Astrocyte (in vitro differentiated cells and primary cell): ENCODE data around the gene BECN2. TPM values are rescaled to one million over a fixed set of nuclear protein-coding genes. Genes with fewer than 3 reads are reported as not detected.

Experiments
- DNase-seq: peaks from one replicate; pipeline ENCODE4 v3.0.0-alpha.2; 2010; ENCODE audit warnings: low read depth
- FAIRE-seq: peaks from 2 replicates; lab custom pipeline; 2011; peaks lifted over from hg19 to GRCh38; lab: Jason Lieb, UNC
- H2AFZ ChIP-seq: 2 replicates; pipeline ENCODE4 v1.6.0; 2012; ENCODE audit warnings: low read depth, low read length, inconsistent platforms
- H3K27ac ChIP-seq: 2 replicates; pipeline ENCODE4 v1.5.1; 2011; ENCODE audit warnings: low read depth, low read length, inconsistent platforms
- H3K27me3 ChIP-seq: 2 replicates; pipeline ENCODE4 v1.6.0; 2011; ENCODE audit warnings: low read length, inconsistent platforms; ENCODE audit not compliant: insufficient read depth
- H3K36me3 ChIP-seq: 2 replicates; pipeline ENCODE4 v1.5.1; 2011; ENCODE audit warnings: low read length, inconsistent platforms; ENCODE audit not compliant: insufficient read depth
- H3K4me1 ChIP-seq: 2 replicates; pipeline ENCODE4 v1.5.1; 2011; ENCODE audit warnings: low read length, inconsistent platforms; ENCODE audit not compliant: insufficient read depth
- H3K4me2 ChIP-seq: 2 replicates; pipeline ENCODE4 v1.6.0; 2012; ENCODE audit warnings: low read length, inconsistent platforms
- H3K4me3 ChIP-seq: 2 replicates; pipeline ENCODE4 v1.5.1; 2011; ENCODE audit warnings: low read depth, mild to moderate bottlenecking, low read length, inconsistent platforms; ENCODE audit not compliant: insufficient read depth
- H3K79me2 ChIP-seq: 2 replicates; pipeline ENCODE4 v1.6.0; 2012; ENCODE audit warnings: mild to moderate bottlenecking, low read length, inconsistent platforms; ENCODE audit not compliant: insufficient read depth
- H3K9ac ChIP-seq: 2 replicates; pipeline ENCODE4 v1.6.0; 2012; ENCODE audit warnings: mild to moderate bottlenecking, low read length, inconsistent platforms
- H3K9me3 ChIP-seq: 2 replicates; pipeline ENCODE4 v1.5.1; 2012; ENCODE audit warnings: low read depth, mild to moderate bottlenecking, low read length, inconsistent platforms; ENCODE audit not compliant: insufficient read depth
- H4K20me1 ChIP-seq: 2 replicates; pipeline ENCODE4 v1.6.0; 2012; ENCODE audit warnings: low read length, inconsistent platforms; ENCODE audit not compliant: insufficient read depth
- H3K27ac Mint-ChIP-seq: one replicate; pipeline ENCODE4 v1.8.0; 2021; ENCODE audit warnings: mild to moderate bottlenecking, mixed read lengths; ENCODE audit not compliant: unreplicated experiment
- H3K27me3 Mint-ChIP-seq: one replicate; pipeline ENCODE4 v1.8.0; 2021; ENCODE audit warnings: low read depth, mixed read lengths; ENCODE audit not compliant: unreplicated experiment
- H3K36me3 Mint-ChIP-seq: one replicate; pipeline ENCODE4 v1.8.0; 2021; ENCODE audit warnings: low read depth, mixed read lengths; ENCODE audit not compliant: unreplicated experiment
- H3K4me1 Mint-ChIP-seq: one replicate; pipeline ENCODE4 v1.8.0; 2021; ENCODE audit warnings: low read depth, mixed read lengths; ENCODE audit not compliant: unreplicated experiment
- H3K4me3 Mint-ChIP-seq: one replicate; pipeline ENCODE4 v1.8.0; 2021; ENCODE audit warnings: mild to moderate bottlenecking, moderate library complexity, mixed read lengths; ENCODE audit not compliant: unreplicated experiment
- H3K9me3 Mint-ChIP-seq: one replicate; pipeline ENCODE4 v1.8.0; 2021; ENCODE audit warnings: mild to moderate bottlenecking, mixed read lengths; ENCODE audit not compliant: unreplicated experiment
- EZH2 ChIP-seq: IDR thresholded peaks from 2 replicates; pipeline ENCODE4 v1.6.1; 2012; ENCODE audit warnings: mild to moderate bottlenecking, low read length, inconsistent platforms; ENCODE audit not compliant: insufficient read depth
- total RNA-seq: library from RNA; stranded (reverse); gene quantifications from 2 replicates; pipeline ENCODE4 v1.2.1, GENCODE V29; 2021
- TF ChIP-seq, protein P1 (sequence below): IDR thresholded peaks from 2 replicates; pipeline ENCODE4 v1.5.1; 2011; ENCODE audit warnings: low read depth, mild to moderate bottlenecking, inconsistent platforms, low read length, moderate library complexity; ENCODE audit not compliant: insufficient read depth

BECN2 gene
- total RNA-seq, 1 donor from 2014 or later = not detected

DNA sequence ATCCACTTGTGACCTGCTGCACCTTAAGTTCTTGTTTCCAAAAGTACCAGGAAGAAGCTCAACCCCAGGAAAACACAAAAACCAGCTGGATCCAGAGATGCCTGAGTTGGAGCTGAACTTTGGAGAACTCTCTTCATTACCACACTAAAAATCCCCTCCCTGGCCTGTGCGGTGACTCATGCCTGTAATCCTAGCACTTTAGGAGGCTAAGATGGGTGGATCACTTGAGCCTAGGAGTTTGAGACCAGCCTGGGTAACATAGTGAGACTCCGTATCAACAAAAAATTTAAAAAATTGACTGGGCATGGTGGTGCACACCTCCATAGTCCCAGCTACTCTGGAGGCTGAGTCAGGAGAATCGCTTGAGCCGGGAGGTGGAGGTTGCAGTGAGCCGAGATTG lies 35.2 kb downstream of the BECN2 start:
- Histone ChIP-seq H3K4me3 (no peak overlapping the region), H3K9ac (no peak overlapping the region), H3K27me3 (no peaks in the 10 kb centered on the region), H3K27ac (no peak overlapping the region), H3K79me2 (no peaks in the 10 kb centered on the region), H3K9me3 (no peaks in the 10 kb centered on the region), H4K20me1 (no peaks in the 10 kb centered on the region), H3K4me1 (peaks cover 5% of the 10 kb centered on the region), H2AFZ (no peak overlapping the region), H3K36me3 (no peaks in the 10 kb centered on the region), H3K4me2 (no peak overlapping the region)
- H3K36me3 Mint-ChIP-seq = no peaks in the 10 kb centered on the region
- no peak overlapping the region for H3K4me3 Mint-ChIP-seq
- no peaks in the 10 kb centered on the region for H3K27me3 Mint-ChIP-seq
- TF ChIP-seq EZH2 = no peak
- TF ChIP-seq, protein P1, sequence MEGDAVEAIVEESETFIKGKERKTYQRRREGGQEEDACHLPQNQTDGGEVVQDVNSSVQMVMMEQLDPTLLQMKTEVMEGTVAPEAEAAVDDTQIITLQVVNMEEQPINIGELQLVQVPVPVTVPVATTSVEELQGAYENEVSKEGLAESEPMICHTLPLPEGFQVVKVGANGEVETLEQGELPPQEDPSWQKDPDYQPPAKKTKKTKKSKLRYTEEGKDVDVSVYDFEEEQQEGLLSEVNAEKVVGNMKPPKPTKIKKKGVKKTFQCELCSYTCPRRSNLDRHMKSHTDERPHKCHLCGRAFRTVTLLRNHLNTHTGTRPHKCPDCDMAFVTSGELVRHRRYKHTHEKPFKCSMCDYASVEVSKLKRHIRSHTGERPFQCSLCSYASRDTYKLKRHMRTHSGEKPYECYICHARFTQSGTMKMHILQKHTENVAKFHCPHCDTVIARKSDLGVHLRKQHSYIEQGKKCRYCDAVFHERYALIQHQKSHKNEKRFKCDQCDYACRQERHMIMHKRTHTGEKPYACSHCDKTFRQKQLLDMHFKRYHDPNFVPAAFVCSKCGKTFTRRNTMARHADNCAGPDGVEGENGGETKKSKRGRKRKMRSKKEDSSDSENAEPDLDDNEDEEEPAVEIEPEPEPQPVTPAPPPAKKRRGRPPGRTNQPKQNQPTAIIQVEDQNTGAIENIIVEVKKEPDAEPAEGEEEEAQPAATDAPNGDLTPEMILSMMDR = no peak
- DNase-seq (peak; percentile 21), FAIRE-seq (no peak)
- no peak overlapping the region for H3K27ac Mint-ChIP-seq
- H3K4me1 Mint-ChIP-seq = peaks cover 13% of the 10 kb centered on the region
- H3K9me3 Mint-ChIP-seq = no peaks in the 10 kb centered on the region

DNA sequence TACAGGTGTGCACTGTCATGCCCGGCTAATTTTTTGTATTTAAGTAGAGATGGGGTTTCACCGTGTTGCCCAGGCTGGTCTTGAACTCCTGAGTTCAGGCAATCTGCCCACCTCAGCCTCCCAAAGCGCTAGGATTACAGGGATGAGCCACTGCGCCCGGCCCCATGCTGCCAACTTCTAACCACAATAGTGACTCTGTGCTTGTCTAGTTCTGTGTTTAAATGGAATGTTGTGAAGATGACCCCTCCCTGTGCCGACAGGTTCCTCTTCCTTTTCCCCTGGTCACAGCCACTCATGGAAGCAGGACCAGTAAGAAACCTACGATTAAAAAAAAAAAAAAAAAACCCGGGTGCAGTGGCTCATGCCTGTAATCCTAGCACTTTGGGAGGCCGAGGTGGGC lies 36.6 kb downstream of the BECN2 start:
- H3K27me3 ChIP-seq = no peaks in the 10 kb centered on the region
- H3K79me2 ChIP-seq = no peaks in the 10 kb centered on the region
- Mint-ChIP-seq H3K36me3 (no peaks in the 10 kb centered on the region), H3K9me3 (no peaks in the 10 kb centered on the region), H3K27me3 (no peaks in the 10 kb centered on the region), H3K27ac (no peak overlapping the region), H3K4me1 (peaks cover 8% of the 10 kb centered on the region), H3K4me3 (no peak overlapping the region)
- H3K4me3 ChIP-seq = no peak overlapping the region
- H3K27ac ChIP-seq = no peak overlapping the region
- H2AFZ ChIP-seq = no peak overlapping the region
- TF ChIP-seq EZH2 = no peak
- TF ChIP-seq, protein P1 = no peak
- no peak overlapping the region for H3K9ac ChIP-seq
- no peak for DNase-seq
- no peaks in the 10 kb centered on the region for H4K20me1 ChIP-seq
- H3K9me3 ChIP-seq = no peaks in the 10 kb centered on the region
- H3K4me2 ChIP-seq = no peak overlapping the region
- peaks cover 3% of the 10 kb centered on the region for H3K4me1 ChIP-seq
- no peak for FAIRE-seq
- H3K36me3 ChIP-seq = no peaks in the 10 kb centered on the region

DNA sequence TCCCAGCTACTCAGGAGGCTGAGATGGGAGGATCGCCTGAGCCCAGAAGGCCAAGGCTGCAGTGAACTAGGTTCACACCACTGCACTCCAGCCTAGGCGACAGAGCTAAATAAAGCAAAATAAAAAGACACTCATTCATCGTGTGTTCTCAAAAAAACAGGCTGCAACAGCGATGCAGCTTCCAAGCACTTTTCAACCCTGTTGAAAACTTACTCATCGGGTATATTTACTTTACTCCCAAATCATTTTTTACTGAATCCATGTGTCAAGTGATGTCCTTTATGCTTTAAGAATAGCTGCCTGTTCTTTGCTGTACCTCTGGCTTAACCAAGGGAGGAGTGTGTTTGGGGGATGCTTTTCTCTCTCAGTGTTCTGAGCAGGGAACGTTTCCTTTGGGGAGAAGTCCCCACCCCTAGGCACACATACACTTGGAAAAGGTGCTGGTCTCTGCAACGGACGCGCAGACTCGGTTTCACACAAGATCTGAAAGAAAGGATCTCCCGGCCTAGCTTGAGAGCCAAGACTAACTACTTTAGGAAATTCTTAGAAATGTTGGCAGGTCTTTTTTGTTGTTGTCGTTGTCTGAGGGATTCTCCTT lies 39.9 kb downstream of the BECN2 start:
- H3K36me3 Mint-ChIP-seq = no peaks in the 10 kb centered on the region
- FAIRE-seq (no peak), DNase-seq (no peak)
- H3K27me3 ChIP-seq = no peaks in the 10 kb centered on the region
- H3K27ac Mint-ChIP-seq = no peak overlapping the region
- peaks cover 5% of the 10 kb centered on the region for H3K4me1 Mint-ChIP-seq
- no peak overlapping the region for H3K4me3 ChIP-seq
- H3K9ac ChIP-seq = no peak overlapping the region
- peak overlapping the region; percentile 39 for H2AFZ ChIP-seq
- no peaks in the 10 kb centered on the region for H3K9me3 Mint-ChIP-seq
- H3K27ac ChIP-seq = no peak overlapping the region
- H3K79me2 ChIP-seq = no peaks in the 10 kb centered on the region
- H3K9me3 ChIP-seq = no peaks in the 10 kb centered on the region
- H3K4me2 ChIP-seq = no peak overlapping the region
- H3K36me3 ChIP-seq = no peaks in the 10 kb centered on the region
- H3K4me3 Mint-ChIP-seq = no peak overlapping the region
- TF ChIP-seq EZH2 = no peak
- TF ChIP-seq, protein P1 = no peak
- H3K27me3 Mint-ChIP-seq = no peaks in the 10 kb centered on the region
- H4K20me1 ChIP-seq = no peaks in the 10 kb centered on the region
- peaks cover 3% of the 10 kb centered on the region for H3K4me1 ChIP-seq
